H1 (cell line): ENCODE data around the gene LY6G6F. TPM values are rescaled to one million over a fixed set of nuclear protein-coding genes. Genes with fewer than 3 reads are reported as not detected.

Source experiments
- CTCF ChIA-PET: fragments of 300-600 bp; sonication (Branson Sonifier 250); formaldehyde crosslinking; loops from one replicate; lab custom pipeline; 2021; ENCODE audit not compliant: partially characterized antibody; lab: Charles Lee
- POLR2A ChIA-PET: fragments of 300-600 bp; sonication (Branson Sonifier 250); formaldehyde crosslinking; loops from one replicate; lab custom pipeline; 2021; ENCODE audit warnings: inconsistent platforms; ENCODE audit not compliant: partially characterized antibody; lab: Charles Lee
- DNase-seq, 2 experiments: peaks; one replicate each; pipeline versions ENCODE4 v3.0.0 to v3.0.0-alpha.2; 2010 to 2022; ENCODE audit warnings: low spot score in 2 of 2, low read depth in 1 of 2, mixed read lengths in 1 of 2
- FAIRE-seq: peaks from 2 replicates; lab custom pipeline; 2011; peaks lifted over from hg19 to GRCh38; lab: Jason Lieb, UNC
- H2AFZ ChIP-seq: 2 replicates; pipeline ENCODE4 v1.8.1; 2012; ENCODE audit warnings: low read length, inconsistent platforms
- H2AK5ac ChIP-seq: 2 replicates; pipeline ENCODE4 v1.6.1; 2013; ENCODE audit warnings: low read depth, low read length
- H2BK120ac ChIP-seq: replicated peaks from 2 replicates; pipeline ENCODE3; 2013; ENCODE audit warnings: low read depth, low read length, inconsistent platforms
- H2BK12ac ChIP-seq: 2 replicates; pipeline ENCODE4 v1.6.1; 2013; ENCODE audit warnings: low read depth, low read length
- H2BK15ac ChIP-seq: 2 replicates; pipeline ENCODE4 v1.6.1; 2013; ENCODE audit warnings: low read length
- H2BK20ac ChIP-seq: 2 replicates; pipeline ENCODE4 v1.6.1; 2013; ENCODE audit warnings: low read length
- H2BK5ac ChIP-seq: 2 replicates; pipeline ENCODE4 v1.6.1; 2013; ENCODE audit warnings: low read depth, low read length
- H3K14ac ChIP-seq: 2 replicates; pipeline ENCODE4 v1.6.1; 2013; ENCODE audit warnings: inconsistent platforms; ENCODE audit not compliant: insufficient read length
- H3K18ac ChIP-seq: 2 replicates; pipeline ENCODE4 v1.6.1; 2013; ENCODE audit warnings: low read length; ENCODE audit errors: extremely low read depth
- H3K23ac ChIP-seq: 2 replicates; pipeline ENCODE4 v1.6.1; 2013; ENCODE audit warnings: inconsistent platforms; ENCODE audit not compliant: insufficient read length
- H3K23me2 ChIP-seq: 2 replicates; pipeline ENCODE4 v1.6.1; 2013; ENCODE audit warnings: low read depth, low read length
- H3K27ac ChIP-seq: 2 replicates; pipeline ENCODE4 v1.6.1; 2011; ENCODE audit warnings: low read depth, low read length, inconsistent platforms
- H3K27me3 ChIP-seq, 4 experiments: replicated peaks in 1 of 4; 1 replicate in 1 of 4; 2 replicates in 3 of 4; pipeline versions ENCODE4 v1.6.1 to v1.8.1; 2011 to 2013; ENCODE audit warnings: low read length in 3 of 4, mild to moderate bottlenecking in 3 of 4, inconsistent platforms in 2 of 4, mixed read lengths in 2 of 4, moderate library complexity in 1 of 4; ENCODE audit not compliant: control insufficient read depth in 3 of 4, insufficient read depth in 3 of 4; ENCODE audit errors: extremely low read depth in 1 of 4
- H3K36me3 ChIP-seq, 4 experiments: 2 replicates each; pipeline versions ENCODE4 v1.6.1 to v1.8.1; 2011 to 2013; ENCODE audit warnings: mild to moderate bottlenecking in 4 of 4, low read length in 3 of 4, moderate library complexity in 2 of 4, control low read depth in 1 of 4, inconsistent platforms in 1 of 4; ENCODE audit not compliant: insufficient read depth in 4 of 4, control insufficient read depth in 2 of 4
- H3K4ac ChIP-seq: replicated peaks from 2 replicates; pipeline ENCODE3; 2013; ENCODE audit warnings: low read length, low read depth, mixed read lengths, inconsistent platforms; ENCODE audit not compliant: insufficient read length
- H3K4me1 ChIP-seq, 4 experiments: replicated peaks in 1 of 4; 1 replicate in 1 of 4; 2 replicates in 3 of 4; pipeline versions ENCODE4 v1.6.1 to v1.8.1; 2011 to 2013; ENCODE audit warnings: low read length in 3 of 4, inconsistent platforms in 2 of 4, mixed read lengths in 1 of 4; ENCODE audit not compliant: insufficient read depth in 4 of 4, control insufficient read depth in 3 of 4
- H3K4me2 ChIP-seq, 2 experiments: 2 replicates each; pipeline versions ENCODE4 v1.6.1 to v1.8.1; 2011 to 2013; ENCODE audit warnings: low read depth in 2 of 2, low read length in 2 of 2, control low read depth in 1 of 2, inconsistent platforms in 1 of 2, mild to moderate bottlenecking in 1 of 2; ENCODE audit not compliant: insufficient read depth in 1 of 2
- H3K4me3 ChIP-seq, 4 experiments: fragments of 200-600, 300-600 bp in 1 of 4; sonication (generic), shearing (Covaris generic), sonication (Bioruptor Twin) in 1 of 4; 2 replicates each; pipeline versions ENCODE4 v1.5.1 to v1.8.1; 2011 to 2016; ENCODE audit warnings: low read length in 4 of 4, low read depth in 3 of 4, control low read depth in 2 of 4, inconsistent platforms in 2 of 4, mild to moderate bottlenecking in 2 of 4, mixed read lengths in 1 of 4, moderate library complexity in 1 of 4; ENCODE audit not compliant: insufficient read depth in 2 of 4; ENCODE audit errors: extremely low read depth in 1 of 4
- H3K56ac ChIP-seq: replicated peaks from 2 replicates; pipeline ENCODE3; 2013; ENCODE audit warnings: low read depth, mild to moderate bottlenecking, mixed read lengths, low read length, inconsistent platforms; ENCODE audit not compliant: insufficient read length
- H3K79me1 ChIP-seq: 2 replicates; pipeline ENCODE4 v1.6.1; 2013; ENCODE audit warnings: low read depth, low read length, control low read depth
- H3K79me2 ChIP-seq, 2 experiments: 2 replicates each; pipeline versions ENCODE4 v1.6.1 to v1.8.1; 2012 to 2013; ENCODE audit warnings: low read length in 2 of 2, mild to moderate bottlenecking in 2 of 2, inconsistent platforms in 1 of 2; ENCODE audit not compliant: insufficient read depth in 2 of 2, control insufficient read depth in 1 of 2
- H3K9ac ChIP-seq, 4 experiments: replicated peaks in 1 of 4; 1 replicate in 1 of 4; 2 replicates in 3 of 4; pipeline versions ENCODE4 v1.6.1 to v1.8.1; 2011 to 2013; ENCODE audit warnings: low read depth in 3 of 4, low read length in 3 of 4, control low read depth in 2 of 4, mild to moderate bottlenecking in 2 of 4, moderate library complexity in 2 of 4, inconsistent platforms in 1 of 4; ENCODE audit errors: extremely low read depth in 1 of 4
- H3K9me3 ChIP-seq, 2 experiments: 2 replicates each; pipeline versions ENCODE4 v1.6.1 to v1.8.1; 2012 to 2013; ENCODE audit warnings: mild to moderate bottlenecking in 2 of 2, moderate library complexity in 2 of 2, control low read depth in 1 of 2, inconsistent platforms in 1 of 2, low read depth in 1 of 2, low read length in 1 of 2, mixed read lengths in 1 of 2; ENCODE audit not compliant: insufficient read depth in 2 of 2
- H4K20me1 ChIP-seq, 2 experiments: replicated peaks in 1 of 2; 2 replicates each; pipeline versions ENCODE3 to v1.8.1; 2011 to 2013; ENCODE audit warnings: inconsistent platforms in 2 of 2, low read length in 2 of 2, mild to moderate bottlenecking in 1 of 2; ENCODE audit not compliant: insufficient read depth in 2 of 2, control insufficient read depth in 1 of 2
- H4K5ac ChIP-seq: 2 replicates; pipeline ENCODE4 v1.6.1; 2013; ENCODE audit warnings: low read length, low read depth, mixed read lengths, inconsistent platforms; ENCODE audit not compliant: insufficient read length
- H4K8ac ChIP-seq: 2 replicates; pipeline ENCODE4 v1.8.0; 2013; ENCODE audit warnings: mild to moderate bottlenecking, moderate library complexity, low read length, inconsistent platforms; ENCODE audit not compliant: insufficient read depth; ENCODE audit errors: extremely low read depth
- H4K91ac ChIP-seq: replicated peaks from 2 replicates; pipeline ENCODE3; 2013; ENCODE audit warnings: low read length, mixed read lengths, inconsistent platforms; ENCODE audit not compliant: insufficient read length
- BACH1 ChIP-seq: IDR thresholded peaks from 2 replicates; pipeline ENCODE4 v1.6.1; 2012; ENCODE audit warnings: low read length, improper control_type of control experiment
- CBX8 ChIP-seq: fragments of 300-800, 300-1000 bp; sonication (generic); IDR thresholded peaks from 2 replicates; pipeline ENCODE4 v1.7.1; 2016; ENCODE audit warnings: low read depth, low read length, borderline replicate concordance
- CTBP2 ChIP-seq: IDR thresholded peaks from 2 replicates; pipeline ENCODE4 v1.7.0; 2011; ENCODE audit warnings: borderline replicate concordance, mild to moderate bottlenecking, moderate library complexity, mixed read lengths, low read length; ENCODE audit not compliant: insufficient read depth, insufficient read length
- FOSL1 ChIP-seq: IDR thresholded peaks from 2 replicates; pipeline ENCODE4 v1.6.1; 2011; ENCODE audit warnings: mild to moderate bottlenecking, low read depth, low read length, moderate library complexity; ENCODE audit not compliant: insufficient read depth
- JUN ChIP-seq: IDR thresholded peaks from 2 replicates; pipeline ENCODE4 v1.6.1; 2011; ENCODE audit warnings: low read depth, mild to moderate bottlenecking, improper control_type of control experiment, low read length
- JUND ChIP-seq: IDR thresholded peaks from 2 replicates; pipeline ENCODE4 v1.6.1; 2011; ENCODE audit warnings: mild to moderate bottlenecking, improper control_type of control experiment, low read length
- RBBP5 ChIP-seq: IDR thresholded peaks from 2 replicates; pipeline ENCODE4 v1.7.1; 2012; ENCODE audit warnings: low read depth, mild to moderate bottlenecking, inconsistent platforms, low read length, moderate library complexity, borderline replicate concordance
- SAP30 ChIP-seq: fragments of 300-600 bp; sonication (generic); IDR thresholded peaks from 2 replicates; pipeline ENCODE4 v1.7.1; 2012; ENCODE audit warnings: low read length, moderate library complexity, mild to moderate bottlenecking, inconsistent platforms; ENCODE audit not compliant: insufficient read depth, insufficient replicate concordance
- SP2 ChIP-seq: IDR thresholded peaks from 2 replicates; pipeline ENCODE4 v1.6.1; 2012; ENCODE audit warnings: mild to moderate bottlenecking, low read length, inconsistent platforms
- SP4 ChIP-seq: IDR thresholded peaks from 2 replicates; pipeline ENCODE4 v1.6.1; 2012; ENCODE audit warnings: low read length, inconsistent platforms
- SRF ChIP-seq: IDR thresholded peaks from 2 replicates; pipeline ENCODE4 v1.6.1; 2011; ENCODE audit warnings: mild to moderate bottlenecking, low read depth, low read length, moderate library complexity
- WGBS, 2 experiments: shearing (Covaris generic) in 1 of 2; methylation state at CpG; one replicate each; pipeline versions ENCODE4 v1.1.6 to v1.1.7; 2013 to 2015; ENCODE audit warnings: low lambda C conversion rate in 2 of 2, mixed read lengths in 2 of 2, inconsistent platforms in 1 of 2, low coverage in 1 of 2, missing lambda C conversion rate in 1 of 2; ENCODE audit not compliant: insufficient replicate concordance in 2 of 2, insufficient coverage in 1 of 2, insufficient read length in 1 of 2; ENCODE audit errors: extremely low coverage in 1 of 2, missing lambda C conversion rate in 1 of 2; 5-methylcytosine and 5-hydroxymethylcytosine counted together
- polyA plus RNA-seq, 7 experiments: library from polyadenylated mRNA; depleted of rRNA in 3 of 7; stranded (reverse) in 5 of 7; unstranded in 2 of 7; fragments of >200 nt in 5 of 7; fragments of 200-250 nt in 2 of 7; gene quantifications; 1 replicate in 5 of 7; 2 replicates in 1 of 7; 4 replicates in 1 of 7; pipeline versions ENCODE4 v1.2.1 to v1.2.3, GENCODE V29; 2011 to 2013; ENCODE audit warnings: missing spikeins in 2 of 7, mixed read lengths in 2 of 7
- total RNA-seq: library from RNA; stranded (reverse); fragmentation: NEBNext Ultra II Directional; extraction: Animal tissue kit (Norgen Biotek cat#: 25700); gene quantifications from 2 replicates; pipeline ENCODE4 v1.2.1, GENCODE V29; 2021
- TF ChIP-seq, protein P1 (sequence below), 3 experiments: IDR thresholded peaks; 1 replicate in 2 of 3; 2 replicates in 1 of 3; pipeline versions ENCODE4 v1.5.1 to v1.6.1; 2011; ENCODE audit warnings: low read length in 3 of 3, mild to moderate bottlenecking in 3 of 3, inconsistent platforms in 2 of 3, low read depth in 1 of 3, moderate library complexity in 1 of 3; ENCODE audit not compliant: insufficient read depth in 1 of 3; ENCODE audit errors: control extremely low read depth in 1 of 3

The LY6G6F gene
- total and polyA plus RNA-seq, 2 of the 8 experiments (the other 6 are each of a cell fraction or from before 2014, with no cell fraction given) = not detected

DNA sequence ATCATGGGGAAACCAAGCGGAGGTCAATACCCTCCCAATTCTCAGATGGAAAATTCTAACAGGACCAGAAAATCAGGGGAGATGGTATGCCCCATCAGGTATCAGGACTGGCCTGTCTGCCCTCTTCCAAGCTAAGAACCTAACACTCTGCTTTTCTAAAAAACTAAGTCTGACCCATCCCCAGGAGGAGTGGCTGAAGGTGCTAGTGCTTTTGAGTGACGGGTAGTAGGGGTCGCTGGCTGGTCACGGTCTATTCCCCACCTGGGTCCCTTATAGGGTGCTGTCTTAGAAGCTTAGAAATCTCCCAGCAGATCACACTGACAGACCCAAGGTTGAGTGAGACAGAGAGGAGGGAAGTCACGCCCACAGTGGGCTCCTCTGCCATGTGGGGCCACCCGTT, 13.1 kb upstream of the LY6G6F start:
- no peak overlapping the region for H3K23ac ChIP-seq
- H2AFZ ChIP-seq = no peak overlapping the region
- no peak overlapping the region for H4K8ac ChIP-seq
- no peaks in the 10 kb centered on the region for H3K4me1 ChIP-seq
- H3K4me2 ChIP-seq = no peak overlapping the region
- H2BK20ac ChIP-seq = no peak overlapping the region
- no peak overlapping the region for H2BK15ac ChIP-seq
- ChIA-PET CTCF (interaction anchor here (0.7 to 2.5 kb wide), 12 partner anchors 14 to 259 kb away, joined by 3 to 10 read pairs (median 3); partner anchors contain the start of genes GPANK1 and VARS1), POLR2A (interaction anchor here (0.9 to 6.6 kb wide), 10 partner anchors 10 to 147 kb away, joined by 3 to 33 read pairs (median 4); partner anchors contain the start of genes ABHD16A, ATP6V1G2, BAG6 and C6orf47)
- DNase-seq (no peak), FAIRE-seq (no peak)
- H3K36me3 ChIP-seq = peaks cover 1 to 20% (median 14%) of the 10 kb centered on the region in 4 experiments; a peak in 5 of 8 replicates
- no peak overlapping the region for H2BK5ac ChIP-seq
- H2AK5ac ChIP-seq = no peak overlapping the region
- H4K20me1 ChIP-seq = no peaks in the 10 kb centered on the region
- no peaks in the 10 kb centered on the region for H3K27me3 ChIP-seq
- H3K79me2 ChIP-seq = no peaks in the 10 kb centered on the region
- H2BK120ac ChIP-seq = no peak overlapping the region
- no peak overlapping the region for H3K18ac ChIP-seq
- no peak overlapping the region for H2BK12ac ChIP-seq
- no peaks in the 10 kb centered on the region for H3K9me3 ChIP-seq
- no peak overlapping the region for H3K27ac ChIP-seq
- H3K56ac ChIP-seq = no peak overlapping the region
- H3K4ac ChIP-seq = no peak overlapping the region
- no peaks in the 10 kb centered on the region for H3K79me1 ChIP-seq
- 87% methylated on average over 6 of the region's 6 CpGs; no CpG with 5 or more reads in 1 of the 2 experiments for whole genome bisulfite sequencing, 2 experiments
- no peak overlapping the region for H4K5ac ChIP-seq
- no peaks in the 10 kb centered on the region for H3K23me2 ChIP-seq
- no peak overlapping the region for H4K91ac ChIP-seq
- H3K9ac ChIP-seq = no peak overlapping the region
- no peak overlapping the region for H3K14ac ChIP-seq
- H3K4me3 ChIP-seq = no peak overlapping the region
- TF ChIP-seq SAP30 (no peak), JUN (no peak), SRF (no peak), SP2 (no peak), FOSL1 (no peak), JUND (no peak), RBBP5 (no peak), BACH1 (no peak), CTBP2 (no peak), SP4 (no peak), CBX8 (no peak)
- TF ChIP-seq, protein P1, sequence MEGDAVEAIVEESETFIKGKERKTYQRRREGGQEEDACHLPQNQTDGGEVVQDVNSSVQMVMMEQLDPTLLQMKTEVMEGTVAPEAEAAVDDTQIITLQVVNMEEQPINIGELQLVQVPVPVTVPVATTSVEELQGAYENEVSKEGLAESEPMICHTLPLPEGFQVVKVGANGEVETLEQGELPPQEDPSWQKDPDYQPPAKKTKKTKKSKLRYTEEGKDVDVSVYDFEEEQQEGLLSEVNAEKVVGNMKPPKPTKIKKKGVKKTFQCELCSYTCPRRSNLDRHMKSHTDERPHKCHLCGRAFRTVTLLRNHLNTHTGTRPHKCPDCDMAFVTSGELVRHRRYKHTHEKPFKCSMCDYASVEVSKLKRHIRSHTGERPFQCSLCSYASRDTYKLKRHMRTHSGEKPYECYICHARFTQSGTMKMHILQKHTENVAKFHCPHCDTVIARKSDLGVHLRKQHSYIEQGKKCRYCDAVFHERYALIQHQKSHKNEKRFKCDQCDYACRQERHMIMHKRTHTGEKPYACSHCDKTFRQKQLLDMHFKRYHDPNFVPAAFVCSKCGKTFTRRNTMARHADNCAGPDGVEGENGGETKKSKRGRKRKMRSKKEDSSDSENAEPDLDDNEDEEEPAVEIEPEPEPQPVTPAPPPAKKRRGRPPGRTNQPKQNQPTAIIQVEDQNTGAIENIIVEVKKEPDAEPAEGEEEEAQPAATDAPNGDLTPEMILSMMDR (IDR thresholded peaks at IDR 0.05; ENCODE audit: control extremely low read depth in 1 of 3, insufficient read depth in 1 of 3, low read depth in 1 of 3, low read length in 3 of 3) = no peak
